Endothelial cell (in vitro differentiated cells): ENCODE results near the gene ANKS1B. TPM values are rescaled to one million over a fixed set of nuclear protein-coding genes. Genes with fewer than 3 reads are reported as not detected.

ENCODE experiments used
- DNase-seq: peaks from one replicate; pipeline ENCODE4 v3.0.0; 2021; ENCODE audit warnings: low spot score
- H3K27ac Mint-ChIP-seq: one replicate; pipeline ENCODE4 v1.8.0; 2021; ENCODE audit warnings: mixed read lengths, inconsistent platforms; ENCODE audit not compliant: unreplicated experiment
- H3K27me3 Mint-ChIP-seq: one replicate; pipeline ENCODE4 v1.8.0; 2021; ENCODE audit warnings: mild to moderate bottlenecking, moderate library complexity, mixed read lengths, inconsistent platforms; ENCODE audit not compliant: unreplicated experiment
- H3K36me3 Mint-ChIP-seq: one replicate; pipeline ENCODE4 v1.8.0; 2021; ENCODE audit warnings: mild to moderate bottlenecking, low read depth, mixed read lengths, inconsistent platforms; ENCODE audit not compliant: unreplicated experiment
- H3K4me1 Mint-ChIP-seq: one replicate; pipeline ENCODE4 v1.8.0; 2021; ENCODE audit warnings: mild to moderate bottlenecking, mixed read lengths, inconsistent platforms; ENCODE audit not compliant: unreplicated experiment
- H3K4me3 Mint-ChIP-seq: one replicate; pipeline ENCODE4 v1.8.0; 2021; ENCODE audit warnings: mild to moderate bottlenecking, mixed read lengths, inconsistent platforms; ENCODE audit not compliant: unreplicated experiment
- H3K9me3 Mint-ChIP-seq: one replicate; pipeline ENCODE4 v1.8.0; 2021; ENCODE audit warnings: mixed read lengths, inconsistent platforms; ENCODE audit not compliant: unreplicated experiment
- total RNA-seq: library from RNA; stranded (reverse); fragmentation: NEBNext Ultra II Directional; extraction: Animal tissue kit (Norgen Biotek cat#: 25700); gene quantifications from one replicate; pipeline ENCODE4 v1.2.1, GENCODE V29; 2021; ENCODE audit not compliant: unreplicated experiment
- TF ChIP-seq, protein P1 (sequence below): fragments of 200-600 bp; sonication (generic); IDR thresholded peaks from one replicate; pipeline ENCODE4 v1.5.0; 2021; ENCODE audit warnings: antibody characterized with exemption; ENCODE audit not compliant: unreplicated experiment

The ANKS1B gene
- total RNA-seq, 1 donor from 2014 or later = 2.6 TPM

DNA sequence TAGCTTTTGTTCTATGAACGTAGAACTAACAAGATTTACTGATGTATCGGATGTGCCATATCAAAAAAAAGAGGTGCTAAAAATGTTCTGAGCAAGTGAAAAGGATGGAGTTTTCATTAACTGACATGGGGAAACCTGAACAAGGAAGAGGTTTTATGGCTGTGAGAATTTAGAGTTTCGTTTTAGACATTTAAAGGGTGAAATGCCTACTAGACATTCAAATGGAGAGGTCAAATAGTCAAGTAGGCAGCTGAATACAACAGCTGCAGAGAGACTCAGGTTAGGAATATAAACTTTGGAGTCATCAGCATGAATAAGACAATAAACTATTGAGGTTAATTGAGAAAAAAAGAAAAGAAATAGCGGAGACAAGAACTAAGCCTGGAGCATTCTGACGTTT, 702.1 kb downstream of the ANKS1B start:
- H3K36me3 Mint-ChIP-seq = no peaks in the 10 kb centered on the region
- TF ChIP-seq, protein P1, sequence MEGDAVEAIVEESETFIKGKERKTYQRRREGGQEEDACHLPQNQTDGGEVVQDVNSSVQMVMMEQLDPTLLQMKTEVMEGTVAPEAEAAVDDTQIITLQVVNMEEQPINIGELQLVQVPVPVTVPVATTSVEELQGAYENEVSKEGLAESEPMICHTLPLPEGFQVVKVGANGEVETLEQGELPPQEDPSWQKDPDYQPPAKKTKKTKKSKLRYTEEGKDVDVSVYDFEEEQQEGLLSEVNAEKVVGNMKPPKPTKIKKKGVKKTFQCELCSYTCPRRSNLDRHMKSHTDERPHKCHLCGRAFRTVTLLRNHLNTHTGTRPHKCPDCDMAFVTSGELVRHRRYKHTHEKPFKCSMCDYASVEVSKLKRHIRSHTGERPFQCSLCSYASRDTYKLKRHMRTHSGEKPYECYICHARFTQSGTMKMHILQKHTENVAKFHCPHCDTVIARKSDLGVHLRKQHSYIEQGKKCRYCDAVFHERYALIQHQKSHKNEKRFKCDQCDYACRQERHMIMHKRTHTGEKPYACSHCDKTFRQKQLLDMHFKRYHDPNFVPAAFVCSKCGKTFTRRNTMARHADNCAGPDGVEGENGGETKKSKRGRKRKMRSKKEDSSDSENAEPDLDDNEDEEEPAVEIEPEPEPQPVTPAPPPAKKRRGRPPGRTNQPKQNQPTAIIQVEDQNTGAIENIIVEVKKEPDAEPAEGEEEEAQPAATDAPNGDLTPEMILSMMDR = no peak
- H3K9me3 Mint-ChIP-seq = no peaks in the 10 kb centered on the region
- H3K27me3 Mint-ChIP-seq = no peaks in the 10 kb centered on the region
- no peak overlapping the region for H3K4me3 Mint-ChIP-seq
- no peak for DNase-seq
- no peak overlapping the region for H3K27ac Mint-ChIP-seq
- no peaks in the 10 kb centered on the region for H3K4me1 Mint-ChIP-seq

DNA sequence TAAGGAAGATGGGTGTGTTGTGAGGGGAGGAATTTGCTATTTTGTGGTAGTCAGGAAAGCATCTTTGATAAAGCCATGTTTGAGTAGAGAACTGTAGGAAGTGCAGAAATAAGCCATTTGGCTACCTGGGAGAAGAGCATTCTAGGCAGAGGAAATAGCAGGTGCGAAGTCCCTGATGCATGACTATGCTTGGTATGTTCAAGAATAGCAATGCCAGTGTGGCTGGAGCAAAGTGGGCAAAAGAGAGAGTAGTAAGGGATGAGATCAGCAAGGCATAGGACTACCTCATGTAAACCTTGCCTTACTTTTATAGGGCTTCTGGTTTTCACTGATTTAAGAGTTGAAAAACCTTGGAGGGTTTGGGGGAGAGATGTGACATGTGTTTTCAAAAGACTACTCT, 702.6 kb downstream of the ANKS1B start:
- Mint-ChIP-seq H3K36me3 (no peaks in the 10 kb centered on the region), H3K9me3 (no peaks in the 10 kb centered on the region), H3K4me3 (no peak overlapping the region), H3K4me1 (no peaks in the 10 kb centered on the region), H3K27ac (no peak overlapping the region), H3K27me3 (no peaks in the 10 kb centered on the region)
- TF ChIP-seq, protein P1 = no peak
- DNase-seq = no peak

DNA sequence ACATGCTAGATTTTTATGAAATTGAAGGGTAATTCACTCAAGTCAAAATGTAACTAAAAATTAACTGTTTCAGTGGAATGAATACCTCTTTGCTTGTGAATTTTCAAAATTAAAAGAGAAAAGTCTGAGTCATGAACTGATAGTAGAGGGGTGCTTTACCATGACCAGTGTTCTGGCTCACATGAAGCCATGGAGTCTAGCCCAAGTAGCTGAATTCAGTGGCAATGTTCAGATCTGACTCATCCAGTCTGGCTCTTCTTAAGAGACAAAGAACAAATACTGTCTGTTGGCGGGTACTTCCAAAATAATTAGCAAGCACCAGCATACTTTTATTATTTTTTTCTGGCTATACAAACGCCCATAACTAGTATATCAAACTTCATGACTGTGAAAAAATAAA, 703.5 kb downstream of the ANKS1B start:
- H3K9me3 Mint-ChIP-seq = no peaks in the 10 kb centered on the region
- no peaks in the 10 kb centered on the region for H3K36me3 Mint-ChIP-seq
- no peak overlapping the region for H3K27ac Mint-ChIP-seq
- TF ChIP-seq, protein P1 = no peak
- H3K4me3 Mint-ChIP-seq = no peak overlapping the region
- no peaks in the 10 kb centered on the region for H3K4me1 Mint-ChIP-seq
- DNase-seq = no peak
- H3K27me3 Mint-ChIP-seq = no peaks in the 10 kb centered on the region

DNA sequence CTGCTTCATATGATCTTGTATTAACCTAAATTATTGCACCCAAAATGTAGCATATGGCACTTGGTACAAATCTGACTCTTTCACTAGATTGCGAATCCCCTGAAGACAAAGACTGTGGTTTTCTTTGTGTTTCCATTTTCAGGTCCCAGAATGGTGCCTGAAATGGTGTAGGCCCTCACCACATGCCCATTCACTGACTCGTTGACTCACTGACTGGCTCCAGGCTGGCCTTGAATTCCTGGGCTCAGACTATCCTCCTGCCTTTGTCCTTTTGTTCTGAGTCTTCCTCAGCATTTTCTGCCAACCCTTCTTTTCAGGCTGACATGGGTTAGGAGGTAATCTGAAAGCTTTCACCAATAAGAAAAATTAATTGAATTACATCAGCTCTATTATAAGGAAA, 705.8 kb downstream of the ANKS1B start:
- no peaks in the 10 kb centered on the region for H3K36me3 Mint-ChIP-seq
- no peak overlapping the region for H3K27ac Mint-ChIP-seq
- DNase-seq = no peak
- no peaks in the 10 kb centered on the region for H3K4me1 Mint-ChIP-seq
- H3K27me3 Mint-ChIP-seq = no peaks in the 10 kb centered on the region
- TF ChIP-seq, protein P1 = no peak
- no peaks in the 10 kb centered on the region for H3K9me3 Mint-ChIP-seq
- H3K4me3 Mint-ChIP-seq = no peak overlapping the region

DNA sequence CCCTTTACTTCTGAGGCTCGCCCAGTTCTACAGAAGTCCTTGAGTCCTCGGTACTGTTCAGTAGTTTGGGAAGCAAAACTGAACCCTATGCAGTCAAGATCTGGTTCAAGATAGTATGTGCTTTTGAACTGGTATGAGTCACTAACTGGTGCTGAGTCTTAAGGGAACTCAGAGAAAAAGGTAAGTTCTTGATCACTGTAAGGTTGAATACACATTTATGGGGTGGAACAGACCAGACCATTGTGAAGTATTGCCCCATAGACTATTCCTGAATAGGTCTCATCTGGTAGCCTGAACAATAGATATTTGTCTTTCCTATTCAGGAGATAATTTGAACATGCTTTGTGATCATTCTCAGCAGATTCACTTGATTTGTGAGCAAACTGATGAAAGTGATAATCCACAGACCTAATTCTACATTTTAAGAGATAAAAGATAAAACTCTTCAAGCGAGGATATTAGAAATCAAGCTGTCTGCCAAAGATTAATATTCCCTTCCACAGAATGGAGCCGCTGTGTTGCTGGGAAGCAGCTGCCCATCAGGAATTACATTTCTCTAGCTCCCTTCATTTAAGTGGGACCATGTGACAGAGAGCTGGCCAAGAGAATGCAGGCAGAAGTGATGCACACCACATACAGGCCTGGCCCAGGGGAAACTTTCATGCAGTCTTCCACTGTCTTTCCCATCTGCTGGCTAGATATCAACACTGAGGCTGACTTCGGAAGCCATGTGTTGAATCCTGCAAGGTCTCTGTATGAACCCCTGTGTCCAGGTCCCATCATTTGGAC, 707.0 kb downstream of the ANKS1B start:
- no peaks in the 10 kb centered on the region for H3K9me3 Mint-ChIP-seq
- H3K27me3 Mint-ChIP-seq = no peaks in the 10 kb centered on the region
- no peak for DNase-seq
- H3K27ac Mint-ChIP-seq = no peak overlapping the region
- TF ChIP-seq, protein P1 = no peak
- H3K36me3 Mint-ChIP-seq = no peaks in the 10 kb centered on the region
- H3K4me3 Mint-ChIP-seq = no peak overlapping the region
- no peaks in the 10 kb centered on the region for H3K4me1 Mint-ChIP-seq
